ENCODE results near the gene GRAMD1A. TPM values are rescaled to one million over a fixed set of nuclear protein-coding genes. Genes with fewer than 3 reads are reported as not detected.

The GRAMD1A gene
- total and polyA plus RNA-seq, 2 donors (not counting 1 experiment from before 2014, with no cell fraction given) = 83.8 to 102 TPM

GRCh38 chr19:35034588-35035382 is 34.7 kb downstream of the GRAMD1A start:
- H3K79me2 ChIP-seq (ENCODE audit: control insufficient read depth, insufficient read depth, low read length) = no peaks in the 10 kb centered on the region

More at GRCh38 chr19:35034588-35035382, 34.7 kb downstream of the GRAMD1A start:
- no peak overlapping the region for H2AFZ ChIP-seq (ENCODE audit: insufficient read depth, low read depth, low read length, poor library complexity, severe bottlenecking)
- no peak overlapping the region for H3K27ac ChIP-seq (ENCODE audit: low read length in 2 of 2)
- ChIA-PET POLR2A (no interaction called here), CTCF (no interaction called here)
- no peaks in the 10 kb centered on the region for H3K36me3 ChIP-seq (replicated peaks in 1 of 2; ENCODE audit: control extremely low read depth in 1 of 2, control insufficient read depth in 1 of 2, extremely low read depth in 1 of 2, insufficient read depth in 2 of 2, low read length in 1 of 2)
- no peak overlapping the region for H3K4me2 ChIP-seq (replicated peaks; ENCODE audit: low read depth, low read length, poor library complexity, severe bottlenecking)
- no peak overlapping the region for H3K4me3 ChIP-seq (ENCODE audit: control extremely low read depth in 1 of 5, extremely low read depth in 1 of 5, insufficient read depth in 1 of 5, low read depth in 2 of 5, low read length in 4 of 5)
- ATAC-seq (ENCODE audit: low read depth) (no peak), DNase-seq (no peak)
- Mint-ChIP-seq H3K9me3 (ENCODE audit: insufficient read depth) (no peaks in the 10 kb centered on the region), H3K4me3 (no peak overlapping the region), H3K27me3 (peaks cover 26% of the 10 kb centered on the region), H3K4me1 (peaks cover 24% of the 10 kb centered on the region), H3K27ac (no peak overlapping the region)
- no peaks in the 10 kb centered on the region for H3K9me3 ChIP-seq (ENCODE audit: control extremely low read depth in 1 of 3, control insufficient read depth in 2 of 3, insufficient read depth in 1 of 3, low read length in 2 of 3)
- H3K27me3 ChIP-seq (replicated peaks in 1 of 4; ENCODE audit: control extremely low read depth in 1 of 4, control insufficient read depth in 3 of 4, insufficient read depth in 4 of 4, low read length in 3 of 4) = peaks cover 0 to 23% (median 7%) of the 10 kb centered on the region in 4 experiments
- intact Hi-C loops (cut with micrococcal nuclease) = no loop called here
- no peaks in the 10 kb centered on the region for H4K20me1 ChIP-seq (ENCODE audit: control insufficient read depth, insufficient read depth, low read length, poor library complexity, severe bottlenecking)
- H3K9ac ChIP-seq (ENCODE audit: low read length) = no peak overlapping the region
- H3K4me1 ChIP-seq (ENCODE audit: control insufficient read depth in 2 of 2, insufficient read depth in 2 of 2, low read length in 2 of 2) = peaks cover 34% of the 10 kb centered on the region in 2 donors
- WGBS (ENCODE audit: insufficient coverage) = 95% methylated on average over 8 of the region's 17 CpGs
- TF ChIP-seq CTCF (IDR thresholded peaks at IDR 0.05) (no peak), EZH2 (IDR thresholded peaks at IDR 0.05; ENCODE audit: borderline replicate concordance, insufficient read depth, low read depth, low read length, poor library complexity, severe bottlenecking) (no peak)
